ENCODE results near the gene SULT2B1.
"Not testable (repeated sequence)": the region's sequence is repeated elsewhere in the genome, so short reads cannot be mapped to it uniquely, and the experiment has no call there.

Gene SULT2B1

DNA sequence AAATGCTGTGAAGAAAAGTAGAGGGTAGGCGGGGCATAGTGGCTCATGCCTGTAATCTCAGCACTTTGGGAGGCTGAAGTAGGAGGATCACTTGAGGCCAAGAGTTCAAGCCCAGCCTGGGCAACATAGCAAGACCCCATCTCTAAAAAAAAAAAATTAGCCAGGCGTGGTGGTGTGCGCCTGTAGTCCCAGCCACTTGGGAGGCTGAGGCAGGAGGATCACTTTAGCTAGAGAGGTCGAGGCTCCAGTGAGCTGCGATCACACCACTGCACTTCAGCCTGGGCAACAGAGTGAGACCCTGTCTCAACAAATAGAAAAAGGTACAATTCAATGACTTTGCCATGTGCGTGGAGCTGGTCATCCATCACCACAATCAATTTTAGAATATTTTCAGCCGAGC lies 25.9 kb downstream of the SULT2B1 start:
- H3K27me3 ChIP-seq (ENCODE audit: control insufficient read depth, insufficient read depth, low read length); H3K36me3 ChIP-seq (ENCODE audit: control insufficient read depth, insufficient read depth, low read length); H3K27ac ChIP-seq (ENCODE audit: low read depth, low read length); H3K4me1 ChIP-seq (ENCODE audit: control insufficient read depth, insufficient read depth, low read length); H3K4me3 ChIP-seq (ENCODE audit: low read length); H3K9ac ChIP-seq (ENCODE audit: low read length): not testable (repeated sequence)

DNA sequence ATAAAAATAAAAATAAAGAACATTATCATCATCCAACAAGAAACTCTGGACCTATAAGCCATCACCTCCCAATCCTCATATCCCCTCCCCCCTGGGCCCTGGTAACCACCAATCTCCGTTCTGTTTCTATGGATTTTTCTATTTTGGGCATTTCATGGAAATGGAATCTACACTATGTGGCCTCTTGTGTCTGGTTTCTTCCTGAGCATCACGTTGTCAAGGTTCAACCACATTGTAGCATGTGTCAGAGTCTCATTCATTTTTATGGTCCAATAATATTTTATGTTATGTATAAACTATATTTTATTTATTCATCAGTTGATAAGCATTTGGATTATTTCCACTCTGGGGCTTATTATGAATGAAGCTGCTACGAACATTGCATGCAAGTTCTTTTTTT lies 26.9 kb downstream of the SULT2B1 start:
- no peak overlapping the region for H3K9ac ChIP-seq (ENCODE audit: low read length)
- no peaks in the 10 kb centered on the region for H3K27me3 ChIP-seq (ENCODE audit: control insufficient read depth, insufficient read depth, low read length)
- no peak overlapping the region for H3K4me3 ChIP-seq (ENCODE audit: low read length)
- H3K36me3 ChIP-seq (ENCODE audit: control insufficient read depth, insufficient read depth, low read length): no peaks in the 10 kb centered on the region
- H3K27ac ChIP-seq (ENCODE audit: low read depth, low read length): no peak overlapping the region
- no peaks in the 10 kb centered on the region for H3K4me1 ChIP-seq (ENCODE audit: control insufficient read depth, insufficient read depth, low read length)

DNA sequence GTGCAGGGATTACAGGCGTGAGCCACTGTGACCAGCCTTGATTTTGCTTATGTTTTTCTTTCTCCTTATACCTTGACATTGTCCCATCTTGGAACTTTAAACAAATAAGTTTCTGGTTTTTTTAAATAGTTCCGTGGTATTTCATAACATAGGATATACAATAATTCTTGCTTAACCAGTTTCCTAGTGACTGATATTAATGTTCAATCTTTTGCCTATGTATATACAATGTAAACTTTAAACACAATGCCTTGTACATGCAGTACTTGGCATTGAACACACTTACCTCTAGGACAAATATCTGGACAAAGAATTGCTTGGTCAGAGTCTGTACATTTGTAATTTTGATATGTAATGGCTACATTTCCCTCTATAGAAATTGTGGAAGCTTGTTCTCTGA lies 30.2 kb downstream of the SULT2B1 start:
- Histone ChIP-seq H3K27ac (ENCODE audit: low read depth, low read length) (no peak overlapping the region), H3K27me3 (ENCODE audit: control insufficient read depth, insufficient read depth, low read length) (no peaks in the 10 kb centered on the region), H3K4me3 (ENCODE audit: low read length) (no peak overlapping the region), H3K9ac (ENCODE audit: low read length) (no peak overlapping the region), H3K36me3 (ENCODE audit: control insufficient read depth, insufficient read depth, low read length) (no peaks in the 10 kb centered on the region), H3K4me1 (ENCODE audit: control insufficient read depth, insufficient read depth, low read length) (peaks cover 2% of the 10 kb centered on the region)

DNA sequence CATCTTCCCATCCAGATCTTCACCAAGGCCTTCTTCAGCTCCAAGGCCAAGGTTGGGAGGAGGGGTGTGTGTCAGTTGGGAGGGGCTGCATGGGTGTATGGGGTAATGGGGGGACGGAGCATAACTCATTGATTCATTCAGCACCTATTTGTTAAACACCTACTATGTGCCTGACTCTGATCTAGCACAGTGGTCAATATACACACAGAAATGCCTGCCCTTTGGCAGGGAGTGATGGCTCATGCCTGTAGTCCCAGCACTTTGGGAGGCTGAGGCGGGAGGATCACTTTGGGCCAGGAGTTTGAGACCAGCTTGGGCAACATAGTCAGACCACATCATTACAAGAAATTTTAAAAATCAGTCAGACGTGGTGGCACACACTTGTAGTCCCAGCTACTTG lies 35.4 kb downstream of the SULT2B1 start:
- H3K4me1 ChIP-seq (ENCODE audit: control insufficient read depth, insufficient read depth, low read length): peaks cover 4% of the 10 kb centered on the region
- no peak overlapping the region for H3K9ac ChIP-seq (ENCODE audit: low read length)
- H3K4me3 ChIP-seq (ENCODE audit: low read length): no peak overlapping the region
- H3K27ac ChIP-seq (ENCODE audit: low read depth, low read length): no peak overlapping the region
- H3K27me3 ChIP-seq (ENCODE audit: control insufficient read depth, insufficient read depth, low read length): no peaks in the 10 kb centered on the region
- no peaks in the 10 kb centered on the region for H3K36me3 ChIP-seq (ENCODE audit: control insufficient read depth, insufficient read depth, low read length)

DNA sequence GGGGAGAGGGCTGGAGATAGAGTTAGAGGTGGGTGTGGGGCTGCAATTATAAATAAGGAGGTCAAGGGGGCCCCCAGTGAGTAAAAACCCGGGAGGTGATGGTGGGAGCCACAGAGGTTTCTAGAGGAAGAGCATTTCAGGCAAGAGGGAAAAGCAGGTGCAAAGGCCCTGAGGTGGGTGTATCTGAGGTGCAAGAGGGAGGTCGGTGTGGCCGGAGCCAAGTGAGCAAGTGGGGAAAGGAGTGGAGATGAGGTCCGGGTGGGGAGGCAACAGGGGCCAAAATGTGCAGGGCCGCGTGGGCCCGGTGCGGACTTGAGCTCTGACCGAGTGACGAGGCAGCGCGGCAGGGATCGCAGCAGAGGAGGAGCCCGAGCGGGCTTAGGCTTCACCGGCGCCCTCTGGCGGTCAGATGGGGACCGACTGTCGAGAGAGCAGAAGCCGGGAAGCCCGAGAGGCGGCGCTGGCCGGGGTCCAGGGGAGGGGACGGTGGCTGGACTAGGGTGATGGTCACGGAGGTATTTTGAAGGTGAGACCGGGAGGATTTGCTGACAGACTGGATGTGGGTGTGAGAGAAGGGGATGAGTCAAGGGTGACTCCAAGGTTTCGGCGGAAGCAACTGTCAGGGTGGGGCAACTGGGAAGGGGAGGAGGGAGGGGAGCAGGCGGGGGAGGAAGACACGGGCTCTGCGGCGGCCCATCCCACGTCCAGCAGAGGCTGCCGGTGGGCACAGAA lies 36.9 kb downstream of the SULT2B1 start:
- Histone ChIP-seq H3K4me3 (ENCODE audit: low read length) (peak overlapping the region; percentile 74), H3K27me3 (ENCODE audit: control insufficient read depth, insufficient read depth, low read length) (no peaks in the 10 kb centered on the region), H3K9ac (ENCODE audit: low read length) (no peak overlapping the region), H3K36me3 (ENCODE audit: control insufficient read depth, insufficient read depth, low read length) (no peaks in the 10 kb centered on the region), H3K4me1 (ENCODE audit: control insufficient read depth, insufficient read depth, low read length) (peaks cover 4% of the 10 kb centered on the region), H3K27ac (ENCODE audit: low read depth, low read length) (no peak overlapping the region)

DNA sequence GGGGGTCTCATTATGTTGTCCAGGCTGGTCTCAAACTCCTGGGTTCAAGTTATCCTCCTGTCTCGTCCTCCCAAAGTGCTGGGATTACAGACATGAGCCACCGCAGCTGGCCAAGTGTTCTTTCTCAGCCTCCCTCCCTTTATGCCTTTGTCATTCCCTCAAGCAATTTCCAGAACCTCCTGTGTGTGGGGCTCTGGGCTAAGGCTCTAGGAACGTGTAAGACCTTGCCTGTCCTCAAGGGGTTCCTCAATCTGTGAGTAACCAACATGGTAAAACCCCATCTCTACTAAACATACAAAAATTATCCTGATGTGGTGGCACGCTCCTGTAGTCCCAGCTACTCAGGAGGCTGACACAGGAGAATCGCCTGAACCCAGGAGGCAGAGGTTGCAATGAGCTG lies 39.0 kb downstream of the SULT2B1 start:
- no peak overlapping the region for H3K4me3 ChIP-seq (ENCODE audit: low read length)
- no peak overlapping the region for H3K9ac ChIP-seq (ENCODE audit: low read length)
- H3K4me1 ChIP-seq (ENCODE audit: control insufficient read depth, insufficient read depth, low read length): peaks cover 2% of the 10 kb centered on the region
- no peaks in the 10 kb centered on the region for H3K27me3 ChIP-seq (ENCODE audit: control insufficient read depth, insufficient read depth, low read length)
- no peaks in the 10 kb centered on the region for H3K36me3 ChIP-seq (ENCODE audit: control insufficient read depth, insufficient read depth, low read length)
- H3K27ac ChIP-seq (ENCODE audit: low read depth, low read length): no peak overlapping the region

DNA sequence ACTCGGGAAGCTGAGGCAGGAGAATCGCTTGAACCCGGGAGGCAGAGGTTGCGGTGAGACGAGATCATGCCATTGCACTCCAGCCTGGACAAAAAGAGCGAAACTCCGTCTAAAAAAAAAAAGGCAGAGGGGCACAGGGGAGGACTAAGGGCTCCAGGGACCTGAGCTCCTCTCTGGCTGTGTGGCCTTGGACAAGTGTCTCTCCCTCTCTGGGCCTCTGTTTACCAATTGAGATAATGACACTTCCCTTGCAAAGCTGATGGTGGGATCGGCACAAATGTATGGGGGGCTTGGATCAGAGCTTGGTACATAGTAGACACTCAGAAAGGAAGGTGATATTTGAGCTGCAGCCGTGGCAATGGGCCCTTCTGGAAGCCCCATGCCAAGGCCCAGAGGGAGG lies 43.2 kb downstream of the SULT2B1 start:
- H3K27me3 ChIP-seq (ENCODE audit: control insufficient read depth, insufficient read depth, low read length): no peaks in the 10 kb centered on the region
- no peak overlapping the region for H3K27ac ChIP-seq (ENCODE audit: low read depth, low read length)
- no peaks in the 10 kb centered on the region for H3K36me3 ChIP-seq (ENCODE audit: control insufficient read depth, insufficient read depth, low read length)
- no peak overlapping the region for H3K4me3 ChIP-seq (ENCODE audit: low read length)
- no peaks in the 10 kb centered on the region for H3K4me1 ChIP-seq (ENCODE audit: control insufficient read depth, insufficient read depth, low read length)
- no peak overlapping the region for H3K9ac ChIP-seq (ENCODE audit: low read length)

DNA sequence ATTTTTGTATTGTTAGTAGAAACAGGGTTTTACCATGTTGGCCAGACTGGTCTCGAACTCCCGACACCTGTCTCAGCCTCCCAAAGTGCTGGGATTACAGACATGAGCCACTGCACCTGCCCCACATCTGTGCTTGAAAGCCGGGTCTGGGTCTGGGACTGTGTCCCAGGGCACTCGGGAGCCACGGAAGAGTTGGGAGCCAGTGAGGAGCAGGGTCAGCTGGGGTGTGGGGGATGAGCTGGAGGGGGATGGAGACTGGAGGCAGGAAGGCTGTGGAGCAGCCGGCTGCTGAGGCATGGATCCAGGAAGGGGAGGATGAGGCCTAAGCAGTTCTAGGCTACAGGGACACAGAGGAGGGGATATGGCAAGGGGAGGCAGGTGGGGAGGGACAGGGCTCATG lies 43.9 kb downstream of the SULT2B1 start:
- Histone ChIP-seq H3K27ac (ENCODE audit: low read depth, low read length) (no peak overlapping the region), H3K4me3 (ENCODE audit: low read length) (no peak overlapping the region), H3K36me3 (ENCODE audit: control insufficient read depth, insufficient read depth, low read length) (no peaks in the 10 kb centered on the region), H3K27me3 (ENCODE audit: control insufficient read depth, insufficient read depth, low read length) (no peaks in the 10 kb centered on the region), H3K9ac (ENCODE audit: low read length) (no peak overlapping the region), H3K4me1 (ENCODE audit: control insufficient read depth, insufficient read depth, low read length) (no peaks in the 10 kb centered on the region)

DNA sequence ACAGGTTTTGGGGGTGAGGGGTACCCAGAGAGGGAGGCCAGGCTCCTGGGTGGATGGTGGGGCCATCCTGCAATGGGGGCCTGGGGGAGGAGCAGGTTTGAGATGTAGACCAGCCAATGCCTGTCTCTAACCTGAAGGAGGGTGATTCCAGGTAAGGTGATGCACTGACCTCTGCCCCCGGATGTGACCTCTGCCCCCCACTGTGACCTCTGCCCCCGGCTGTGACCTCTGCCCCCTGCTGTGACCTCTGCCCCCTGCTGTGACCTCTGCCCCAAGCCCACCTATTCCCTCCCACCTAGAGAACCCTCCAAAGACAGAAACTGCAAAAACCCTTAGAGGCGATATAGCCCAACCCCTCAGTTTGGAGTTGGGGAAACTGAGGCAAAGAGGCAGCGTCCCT lies 44.3 kb downstream of the SULT2B1 start:
- Histone ChIP-seq H3K4me1 (ENCODE audit: control insufficient read depth, insufficient read depth, low read length) (no peaks in the 10 kb centered on the region), H3K4me3 (ENCODE audit: low read length) (no peak overlapping the region), H3K9ac (ENCODE audit: low read length) (no peak overlapping the region), H3K27me3 (ENCODE audit: control insufficient read depth, insufficient read depth, low read length) (no peaks in the 10 kb centered on the region), H3K27ac (ENCODE audit: low read depth, low read length) (no peak overlapping the region), H3K36me3 (ENCODE audit: control insufficient read depth, insufficient read depth, low read length) (no peaks in the 10 kb centered on the region)

DNA sequence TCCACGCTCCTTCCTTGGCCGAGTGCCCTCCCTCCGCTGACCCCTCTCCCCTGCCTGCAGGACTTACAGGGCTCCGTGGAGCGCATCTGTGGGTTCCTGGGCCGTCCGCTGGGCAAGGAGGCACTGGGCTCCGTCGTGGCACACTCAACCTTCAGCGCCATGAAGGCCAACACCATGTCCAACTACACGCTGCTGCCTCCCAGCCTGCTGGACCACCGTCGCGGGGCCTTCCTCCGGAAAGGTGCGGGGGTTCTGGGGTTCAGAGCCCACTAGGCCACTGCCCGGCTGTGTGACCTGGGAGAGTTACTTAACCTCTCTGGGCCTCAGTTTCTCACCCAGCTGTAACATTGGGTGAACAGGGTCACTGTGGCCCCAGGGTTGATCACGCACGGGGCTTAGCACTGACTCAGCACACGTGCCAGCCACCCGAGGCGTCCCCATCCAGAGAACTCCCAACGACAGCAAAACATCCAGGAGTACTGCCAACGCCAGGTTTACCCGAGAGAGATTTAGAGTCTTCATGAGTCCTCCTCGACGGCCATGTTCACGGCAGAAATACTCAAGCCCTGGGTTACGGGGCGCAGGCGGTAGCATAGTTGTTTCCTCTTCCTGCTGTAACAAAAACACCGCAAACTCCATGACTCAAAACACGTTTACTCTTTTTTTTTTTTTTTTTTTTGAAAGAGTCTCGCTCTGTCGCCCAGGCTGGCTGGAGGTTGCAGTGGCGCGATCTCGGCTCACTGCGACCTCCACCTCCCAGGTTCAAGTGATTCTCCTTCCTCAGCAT lies 44.9 kb downstream of the SULT2B1 start:
- Histone ChIP-seq H3K9ac (ENCODE audit: low read length) (no peak overlapping the region), H3K27ac (ENCODE audit: low read depth, low read length) (no peak overlapping the region), H3K27me3 (ENCODE audit: control insufficient read depth, insufficient read depth, low read length) (no peaks in the 10 kb centered on the region), H3K4me1 (ENCODE audit: control insufficient read depth, insufficient read depth, low read length) (no peaks in the 10 kb centered on the region), H3K4me3 (ENCODE audit: low read length) (no peak overlapping the region), H3K36me3 (ENCODE audit: control insufficient read depth, insufficient read depth, low read length) (no peaks in the 10 kb centered on the region)

DNA sequence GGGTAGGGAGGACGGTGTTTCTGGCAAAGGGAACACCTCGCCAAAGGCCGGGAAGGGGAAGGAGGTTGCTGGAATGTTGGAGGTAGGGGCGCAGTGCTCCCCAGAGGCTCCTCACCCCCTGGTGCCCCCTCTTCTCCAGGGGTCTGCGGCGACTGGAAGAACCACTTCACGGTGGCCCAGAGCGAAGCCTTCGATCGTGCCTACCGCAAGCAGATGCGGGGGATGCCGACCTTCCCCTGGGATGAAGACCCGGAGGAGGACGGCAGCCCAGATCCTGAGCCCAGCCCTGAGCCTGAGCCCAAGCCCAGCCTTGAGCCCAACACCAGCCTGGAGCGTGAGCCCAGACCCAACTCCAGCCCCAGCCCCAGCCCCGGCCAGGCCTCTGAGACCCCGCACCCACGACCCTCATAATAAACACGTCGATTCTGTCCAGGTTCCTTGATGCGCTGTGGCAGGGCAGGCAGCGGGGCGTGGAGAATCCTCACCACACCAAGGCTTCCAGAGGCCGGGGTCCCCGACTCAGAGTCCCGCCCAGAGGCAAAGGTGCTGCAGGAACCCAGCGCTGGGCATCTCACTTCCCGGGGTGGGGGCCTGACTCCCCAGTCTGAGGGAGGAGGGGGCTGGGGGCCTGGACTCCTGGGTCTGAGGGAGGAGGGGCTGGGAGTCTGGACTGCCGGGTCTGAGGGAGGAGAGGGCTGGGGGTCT lies 47.2 kb downstream of the SULT2B1 start:
- Histone ChIP-seq H3K4me1 (ENCODE audit: control insufficient read depth, insufficient read depth, low read length) (no peaks in the 10 kb centered on the region), H3K36me3 (ENCODE audit: control insufficient read depth, insufficient read depth, low read length) (no peaks in the 10 kb centered on the region), H3K27me3 (ENCODE audit: control insufficient read depth, insufficient read depth, low read length) (no peaks in the 10 kb centered on the region), H3K27ac (ENCODE audit: low read depth, low read length) (no peak overlapping the region), H3K4me3 (ENCODE audit: low read length) (no peak overlapping the region), H3K9ac (ENCODE audit: low read length) (no peak overlapping the region)

DNA sequence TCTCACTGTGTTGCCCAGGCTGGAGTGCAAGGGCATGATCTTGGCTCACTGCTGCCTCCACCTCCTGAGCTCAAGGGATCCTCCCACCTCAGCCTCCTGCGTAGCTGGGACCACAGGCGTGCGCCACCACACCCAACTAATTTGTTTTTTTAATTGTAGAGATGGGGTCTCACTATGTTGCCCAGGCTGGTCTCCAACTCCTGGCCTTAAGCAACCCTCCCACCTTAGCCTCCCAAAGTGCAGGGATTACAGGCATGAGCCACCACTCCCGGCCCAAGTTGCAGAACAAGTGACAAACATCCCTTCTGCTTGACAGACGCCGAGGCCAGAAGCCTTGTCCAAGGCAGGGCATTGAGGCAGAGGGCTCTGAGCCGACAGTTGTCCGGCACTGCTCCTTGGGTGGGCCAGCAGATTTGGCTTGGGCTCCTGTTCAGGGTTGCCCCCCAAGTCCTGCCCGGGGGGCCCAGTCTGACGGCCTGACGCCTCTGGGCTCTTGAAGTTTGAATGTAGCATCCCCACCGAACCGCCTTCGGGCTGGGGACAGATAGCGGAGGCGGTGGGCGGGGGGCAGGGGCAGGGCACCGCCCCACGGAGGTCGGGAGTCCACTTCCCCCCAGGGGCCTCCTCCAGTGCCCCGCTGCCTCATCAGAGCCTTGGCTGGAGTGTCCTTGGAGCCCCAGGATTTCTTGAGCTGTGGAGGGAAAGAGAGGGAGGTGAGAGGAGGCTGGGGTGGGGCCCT lies 48.9 kb downstream of the SULT2B1 start:
- no peaks in the 10 kb centered on the region for H3K36me3 ChIP-seq (ENCODE audit: control insufficient read depth, insufficient read depth, low read length)
- H3K4me1 ChIP-seq (ENCODE audit: control insufficient read depth, insufficient read depth, low read length): no peaks in the 10 kb centered on the region
- no peak overlapping the region for H3K4me3 ChIP-seq (ENCODE audit: low read length)
- H3K27ac ChIP-seq (ENCODE audit: low read depth, low read length): no peak overlapping the region
- H3K27me3 ChIP-seq (ENCODE audit: control insufficient read depth, insufficient read depth, low read length): no peaks in the 10 kb centered on the region
- no peak overlapping the region for H3K9ac ChIP-seq (ENCODE audit: low read length)

Measured in rectal smooth muscle tissue (tissue), 1 donor.